HG03469 (cell line): ENCODE data around the gene ANAPC1.
"Not testable (repeated sequence)": the region's sequence is repeated elsewhere in the genome, so short reads cannot be mapped to it uniquely, and the experiment has no call there.

ENCODE experiments used
- ATAC-seq: cut with Tn5 transposase; IDR thresholded peaks from one replicate; pipeline ENCODE4 v1.9.1; 2021; ENCODE audit warnings: mild to moderate bottlenecking, moderate library complexity, moderate number of reproducible peaks; ENCODE audit not compliant: unreplicated experiment

Gene ANAPC1

GRCh38 chr2:111747410-111748115 lies 136.4 kb downstream of the ANAPC1 start:
- not testable (repeated sequence) for ATAC-seq

GRCh38 chr2:111744751-111745150 lies 139.2 kb downstream of the ANAPC1 start:
- not testable (repeated sequence) for ATAC-seq

DNA sequence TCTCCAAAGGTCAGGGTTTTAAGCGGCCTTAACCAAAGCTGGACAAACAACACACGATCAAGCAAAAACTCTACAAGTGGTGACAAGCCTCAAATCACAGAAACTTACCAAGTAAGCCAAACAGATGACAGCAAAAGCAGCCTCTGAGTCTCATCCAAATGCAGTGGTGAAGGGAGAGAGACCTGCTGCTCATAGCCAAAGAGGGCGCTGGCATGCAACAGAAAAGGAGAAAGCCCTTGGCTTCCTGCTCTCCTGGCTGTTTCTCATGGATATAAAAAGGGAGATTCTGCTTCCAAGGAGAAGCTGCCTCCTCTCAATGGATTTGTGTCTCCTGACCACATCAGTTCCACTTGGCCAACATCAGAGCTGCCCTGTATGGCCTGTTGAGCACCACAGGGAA lies 142.5 kb downstream of the ANAPC1 start:
- not testable (repeated sequence) for ATAC-seq

DNA sequence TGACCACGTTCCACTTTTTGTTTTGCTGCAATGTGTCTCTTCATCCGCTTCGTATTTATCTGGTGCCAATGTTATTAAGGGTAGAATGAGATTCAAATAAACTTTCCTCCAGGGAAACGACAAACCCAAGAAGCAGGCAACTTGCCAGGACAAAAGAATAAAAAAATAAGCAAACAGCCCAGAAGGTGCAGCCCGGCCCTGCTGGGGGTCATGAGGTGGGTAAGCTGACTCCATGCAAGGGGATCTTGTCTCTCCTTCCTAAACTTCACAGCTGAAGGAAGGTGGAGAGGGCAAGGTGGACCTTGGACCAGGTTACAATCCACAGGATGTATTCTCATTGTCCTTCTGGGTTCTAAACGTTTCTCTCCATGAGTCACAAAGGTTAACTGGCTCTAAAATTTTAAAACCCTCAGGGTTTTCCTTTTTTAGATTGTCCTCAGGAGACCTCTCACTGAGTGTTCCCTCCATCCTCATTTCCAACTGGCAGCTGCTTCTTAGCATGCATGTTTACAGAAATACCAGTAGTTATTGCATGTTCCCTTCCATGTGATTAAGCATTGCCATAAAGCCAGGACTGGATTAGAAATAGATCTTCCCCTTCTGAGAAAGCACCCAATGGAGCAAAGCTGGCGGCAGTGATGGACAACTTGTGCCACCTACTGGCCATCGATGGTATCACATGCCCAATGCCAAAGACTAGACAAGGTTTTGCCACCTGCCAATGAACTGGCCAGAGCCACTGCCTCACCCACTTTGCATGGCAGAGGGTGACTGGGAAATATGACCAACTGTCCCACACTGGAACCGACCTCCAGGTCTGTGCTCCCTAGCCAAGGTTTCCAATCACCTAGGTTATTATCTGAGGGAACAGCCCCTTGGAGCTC lies 147.9 kb downstream of the ANAPC1 start:
- not testable (repeated sequence) for ATAC-seq

- not testable (repeated sequence) for ATAC-seq
Measured at GRCh38 chr2:111735420-111735819, 148.6 kb downstream of the ANAPC1 start.

DNA sequence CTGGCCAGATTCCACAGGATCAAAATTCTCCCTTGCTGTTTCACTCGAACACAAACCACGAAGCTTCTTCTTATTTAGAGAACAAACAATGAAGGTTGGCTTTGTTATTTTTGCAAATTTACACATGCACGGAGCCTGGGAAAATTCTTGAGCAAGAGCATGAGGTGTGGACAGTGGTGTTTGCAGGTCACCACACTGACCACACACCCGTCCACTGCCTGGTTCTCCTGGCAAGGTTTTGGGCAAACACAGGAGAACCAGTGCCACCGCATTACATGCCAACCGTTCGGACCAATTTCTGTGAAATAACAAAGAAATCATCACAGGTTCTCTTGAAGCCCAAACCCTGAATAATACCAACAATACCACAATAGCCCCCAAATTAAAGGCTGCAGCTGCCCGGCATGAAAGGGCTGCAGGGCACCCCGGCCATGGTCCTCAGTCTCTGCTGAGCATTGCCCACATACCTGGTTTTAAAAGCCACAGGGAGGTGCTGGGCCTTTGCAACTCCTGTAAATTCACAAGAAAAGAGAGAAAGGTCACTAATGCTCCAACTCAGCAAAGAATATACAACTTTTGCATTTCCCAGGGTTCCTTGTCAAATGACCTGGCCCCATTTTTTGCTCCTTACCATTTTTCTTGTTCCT lies 154.1 kb downstream of the ANAPC1 start:
- ATAC-seq = not testable (repeated sequence)

GRCh38 chr2:111727611-111728110 lies 156.3 kb downstream of the ANAPC1 start:
- ATAC-seq = not testable (repeated sequence)

- not testable (repeated sequence) for ATAC-seq
Measured at GRCh38 chr2:111725742-111726141, 158.3 kb downstream of the ANAPC1 start.

- ATAC-seq = not testable (repeated sequence)
Measured at GRCh38 chr2:111719610-111720009, 164.4 kb downstream of the ANAPC1 start.
